Measurements from ENCODE around the gene LRRC8B.

DNA sequence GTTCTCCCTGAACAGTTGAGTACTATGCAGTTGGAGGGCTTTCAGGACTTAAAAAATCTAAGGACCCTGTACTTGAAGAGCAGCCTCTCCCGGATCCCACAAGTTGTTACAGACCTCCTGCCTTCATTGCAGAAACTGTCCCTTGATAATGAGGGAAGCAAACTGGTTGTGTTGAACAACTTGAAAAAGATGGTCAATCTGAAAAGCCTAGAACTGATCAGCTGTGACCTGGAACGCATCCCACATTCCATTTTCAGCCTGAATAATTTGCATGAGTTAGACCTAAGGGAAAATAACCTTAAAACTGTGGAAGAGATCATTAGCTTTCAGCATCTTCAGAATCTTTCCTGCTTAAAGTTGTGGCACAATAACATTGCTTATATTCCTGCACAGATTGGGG, 59.6 kb downstream of the LRRC8B start:
- TF ChIP-seq, protein P1, sequence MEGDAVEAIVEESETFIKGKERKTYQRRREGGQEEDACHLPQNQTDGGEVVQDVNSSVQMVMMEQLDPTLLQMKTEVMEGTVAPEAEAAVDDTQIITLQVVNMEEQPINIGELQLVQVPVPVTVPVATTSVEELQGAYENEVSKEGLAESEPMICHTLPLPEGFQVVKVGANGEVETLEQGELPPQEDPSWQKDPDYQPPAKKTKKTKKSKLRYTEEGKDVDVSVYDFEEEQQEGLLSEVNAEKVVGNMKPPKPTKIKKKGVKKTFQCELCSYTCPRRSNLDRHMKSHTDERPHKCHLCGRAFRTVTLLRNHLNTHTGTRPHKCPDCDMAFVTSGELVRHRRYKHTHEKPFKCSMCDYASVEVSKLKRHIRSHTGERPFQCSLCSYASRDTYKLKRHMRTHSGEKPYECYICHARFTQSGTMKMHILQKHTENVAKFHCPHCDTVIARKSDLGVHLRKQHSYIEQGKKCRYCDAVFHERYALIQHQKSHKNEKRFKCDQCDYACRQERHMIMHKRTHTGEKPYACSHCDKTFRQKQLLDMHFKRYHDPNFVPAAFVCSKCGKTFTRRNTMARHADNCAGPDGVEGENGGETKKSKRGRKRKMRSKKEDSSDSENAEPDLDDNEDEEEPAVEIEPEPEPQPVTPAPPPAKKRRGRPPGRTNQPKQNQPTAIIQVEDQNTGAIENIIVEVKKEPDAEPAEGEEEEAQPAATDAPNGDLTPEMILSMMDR (conservative IDR thresholded peaks at IDR 0.05): no peak
- no peak for TF ChIP-seq EZH2 (IDR thresholded peaks at IDR 0.05; ENCODE audit: low read depth)
